Liver (tissue), 9 donors: ENCODE measurements around the gene MAP1LC3B2. TPM values are rescaled to one million over a fixed set of nuclear protein-coding genes. Genes with fewer than 3 reads are reported as not detected.

Experiments used
- DNase-seq: peaks from one replicate; pipeline ENCODE4 v3.0.0-alpha.2; 2017; ENCODE audit warnings: low spot score
- H3K27ac ChIP-seq, 2 donors: one replicate each; pipeline ENCODE4 v1.7.0; 2013; ENCODE audit warnings: inconsistent platforms in 2 of 2, low read length in 2 of 2, control low read depth in 1 of 2, low read depth in 1 of 2, mild to moderate bottlenecking in 1 of 2
- H3K27me3 ChIP-seq, 4 donors: one replicate each; pipeline versions ENCODE4 v1.6.1 to v1.7.0; 2013; ENCODE audit warnings: low read length in 3 of 4, inconsistent platforms in 1 of 4, mild to moderate bottlenecking in 1 of 4, moderate library complexity in 1 of 4; ENCODE audit not compliant: control insufficient read depth in 4 of 4, insufficient read depth in 4 of 4
- H3K36me3 ChIP-seq, 4 donors: one replicate each; pipeline versions ENCODE4 v1.6.1 to v1.7.0; 2013; ENCODE audit warnings: low read length in 3 of 4, mild to moderate bottlenecking in 3 of 4, low read depth in 1 of 4, moderate library complexity in 1 of 4; ENCODE audit not compliant: control insufficient read depth in 4 of 4, insufficient read depth in 3 of 4
- H3K4me1 ChIP-seq, 4 donors: one replicate each; pipeline versions ENCODE4 v1.6.1 to v1.7.0; 2013; ENCODE audit warnings: low read length in 3 of 4, mild to moderate bottlenecking in 3 of 4, moderate library complexity in 1 of 4; ENCODE audit not compliant: control insufficient read depth in 4 of 4, insufficient read depth in 4 of 4
- H3K4me3 ChIP-seq, 3 donors: one replicate each; pipeline versions ENCODE4 v1.6.1 to v1.7.0; 2013; ENCODE audit warnings: low read length in 3 of 3, control low read depth in 1 of 3, low read depth in 1 of 3, mild to moderate bottlenecking in 1 of 3
- H3K9ac ChIP-seq, 2 donors: one replicate each; pipeline ENCODE4 v1.7.0; 2013; ENCODE audit warnings: low read length in 2 of 2, mild to moderate bottlenecking in 2 of 2, moderate library complexity in 2 of 2, control low read depth in 1 of 2, low read depth in 1 of 2
- H3K9me3 ChIP-seq, 4 donors: one replicate each; pipeline versions ENCODE4 v1.6.1 to v1.7.0; 2013; ENCODE audit warnings: low read length in 3 of 4; ENCODE audit not compliant: control insufficient read depth in 4 of 4
- CTCF ChIP-seq: fragments of 150-350 bp; IDR thresholded peaks from 2 replicates; pipeline ENCODE4 v1.5.1; 2017; ENCODE audit warnings: improper control_type of control experiment, low read depth, low read length; ENCODE audit not compliant: missing input control
- FOXA1 ChIP-seq: IDR thresholded peaks from 2 replicates; pipeline ENCODE4 v1.6.1; 2016; ENCODE audit warnings: antibody characterized with exemption
- FOXA2 ChIP-seq: IDR thresholded peaks from 2 replicates; pipeline ENCODE4 v1.6.1; 2016; ENCODE audit warnings: antibody characterized with exemption
- GABPA ChIP-seq, 2 donors: IDR thresholded peaks in 1 of 2; conservative IDR thresholded peaks in 1 of 2; 2 replicates each; pipeline ENCODE4 v1.6.1; 2016; ENCODE audit warnings: antibody characterized with exemption in 2 of 2, mild to moderate bottlenecking in 1 of 2, moderate library complexity in 1 of 2
- HNF4A ChIP-seq, 2 donors: conservative IDR thresholded peaks; 2 replicates each; pipeline ENCODE4 v1.6.1; 2016; ENCODE audit warnings: antibody characterized with exemption in 2 of 2, mild to moderate bottlenecking in 2 of 2
- HNF4G ChIP-seq: IDR thresholded peaks from 2 replicates; pipeline ENCODE4 v1.6.1; 2016; ENCODE audit warnings: antibody characterized with exemption
- JUND ChIP-seq, 2 donors: IDR thresholded peaks; 2 replicates each; pipeline ENCODE4 v1.6.1; 2016; ENCODE audit warnings: antibody characterized with exemption in 2 of 2
- NR2F2 ChIP-seq: IDR thresholded peaks from 2 replicates; pipeline ENCODE4 v1.6.1; 2016; ENCODE audit warnings: antibody characterized with exemption
- RAD21 ChIP-seq, 2 donors: IDR thresholded peaks; 2 replicates each; pipeline ENCODE4 v1.6.1; 2016; ENCODE audit warnings: antibody characterized with exemption in 2 of 2, mild to moderate bottlenecking in 2 of 2
- REST ChIP-seq: IDR thresholded peaks from 2 replicates; pipeline ENCODE4 v1.6.1; 2016; ENCODE audit warnings: antibody characterized with exemption, mild to moderate bottlenecking
- RXRA ChIP-seq, 2 donors: IDR thresholded peaks; 2 replicates each; pipeline ENCODE4 v1.6.1; 2017 to 2018; ENCODE audit warnings: antibody characterized with exemption in 2 of 2, mild to moderate bottlenecking in 1 of 2
- TAF1 ChIP-seq: conservative IDR thresholded peaks from 2 replicates; pipeline ENCODE4 v1.6.1; 2016; ENCODE audit warnings: antibody characterized with exemption, mild to moderate bottlenecking
- ZBTB33 ChIP-seq: IDR thresholded peaks from 2 replicates; pipeline ENCODE4 v1.6.1; 2016; ENCODE audit warnings: antibody characterized with exemption
- WGBS: extraction: QIAGEN DNeasy Blood & Tissue Kit; methylation state at CpG from one replicate; pipeline ENCODE4 v1.1.7; 2013; 5-methylcytosine and 5-hydroxymethylcytosine counted together
- polyA plus RNA-seq, 2 donors: library from polyadenylated mRNA; stranded (reverse) in 1 of 2; unstranded in 1 of 2; fragments of 200-250 nt in 1 of 2; fragments of >200 nt in 1 of 2; fragmentation: Nextera tagmentation in 1 of 2; extraction: Ambion mirVana in 1 of 2; gene quantifications; one replicate each; pipeline versions ENCODE4 v1.2.1 to v1.2.3, GENCODE V29; 2013 to 2015
- total RNA-seq, 2 donors: library from RNA; depleted of rRNA; stranded (reverse); fragments of >200 nt; gene quantifications; one replicate each; pipeline ENCODE4 v1.2.3, GENCODE V29; 2014
- TF ChIP-seq, protein P1 (sequence below): IDR thresholded peaks from 2 replicates; pipeline ENCODE4 v1.6.1; 2016; ENCODE audit warnings: antibody characterized with exemption
- TF ChIP-seq, protein P2 (sequence below): IDR thresholded peaks from 2 replicates; pipeline ENCODE4 v1.6.1; 2016; ENCODE audit warnings: antibody characterized with exemption
- donor health status: healthy.
- donor health status: healthy.
- donor health status: healthy.
- donor health status: healthy.
- donor health status: healthy.

MAP1LC3B2 gene
- total and polyA plus RNA-seq, 4 donors, result 1.3 to 7.7 TPM; not detected in 2

GRCh38 chr12:116595186-116595585 is 36.0 kb downstream of the MAP1LC3B2 start:
- H3K36me3 ChIP-seq, result no peaks in the 10 kb centered on the region
- no peak overlapping the region for H3K4me3 ChIP-seq
- no peaks in the 10 kb centered on the region for H3K27me3 ChIP-seq
- H3K9ac ChIP-seq, result no peak overlapping the region
- no peak overlapping the region for H3K27ac ChIP-seq
- H3K9me3 ChIP-seq, result no peaks in the 10 kb centered on the region
- TF ChIP-seq TAF1 (no peak), REST (no peak), RXRA (IDR thresholded peaks at IDR 0.05) (no peak), ZBTB33 (no peak), FOXA1 (no peak), HNF4A (conservative IDR thresholded peaks at IDR 0.05) (no peak), GABPA (IDR thresholded peaks at IDR 0.05 in 1 of 2, conservative IDR thresholded peaks at IDR 0.05 in 1 of 2) (no peak), RAD21 (IDR thresholded peaks at IDR 0.05) (no peak), FOXA2 (no peak), NR2F2 (no peak), HNF4G (no peak), JUND (IDR thresholded peaks at IDR 0.05) (no peak)
- TF ChIP-seq, protein P1, sequence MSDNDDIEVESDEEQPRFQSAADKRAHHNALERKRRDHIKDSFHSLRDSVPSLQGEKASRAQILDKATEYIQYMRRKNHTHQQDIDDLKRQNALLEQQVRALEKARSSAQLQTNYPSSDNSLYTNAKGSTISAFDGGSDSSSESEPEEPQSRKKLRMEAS, result no peak
- TF ChIP-seq, protein P2, sequence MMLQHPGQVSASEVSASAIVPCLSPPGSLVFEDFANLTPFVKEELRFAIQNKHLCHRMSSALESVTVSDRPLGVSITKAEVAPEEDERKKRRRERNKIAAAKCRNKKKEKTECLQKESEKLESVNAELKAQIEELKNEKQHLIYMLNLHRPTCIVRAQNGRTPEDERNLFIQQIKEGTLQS, result no peak
- no peak for DNase-seq
- WGBS, result 4% methylated on average over 1 of the region's 1 CpG
- peaks cover 4 to 17% (median 9%) of the 10 kb centered on the region in 4 donors for H3K4me1 ChIP-seq

- Histone ChIP-seq H3K4me1 (peaks cover 4 to 17% (median 9%) of the 10 kb centered on the region in 4 donors), H3K27me3 (no peaks in the 10 kb centered on the region), H3K4me3 (no peak overlapping the region), H3K36me3 (no peaks in the 10 kb centered on the region), H3K9me3 (no peaks in the 10 kb centered on the region), H3K9ac (no peak overlapping the region), H3K27ac (no peak overlapping the region)
- TF ChIP-seq, protein P2, result no peak
- TF ChIP-seq, protein P1, result no peak
- TF ChIP-seq RXRA (IDR thresholded peaks at IDR 0.05), result no peak
- no peak for TF ChIP-seq CTCF
- TF ChIP-seq HNF4A (conservative IDR thresholded peaks at IDR 0.05), result no peak
- no peak for TF ChIP-seq NR2F2
- no peak for TF ChIP-seq TAF1
- TF ChIP-seq ZBTB33, result no peak
- no peak for DNase-seq
Observed at GRCh38 chr12:116595672-116596071, 36.5 kb downstream of the MAP1LC3B2 start.
